SK-N-SH (cell line): Measurements from ENCODE around the gene NEMF. TPM values are rescaled to one million over a fixed set of nuclear protein-coding genes. Genes with fewer than 3 reads are reported as not detected.
A peak's percentile ranks its signal among the peaks of the same experiment; 100 is the strongest.

ENCODE experiments used
- CTCF ChIA-PET: fragments of 300-600, 350-600 bp; formaldehyde crosslinking; extraction: SDS; loops from one replicate; lab custom pipeline; 2021; lab: Yijun Ruan, JAX
- POLR2A ChIA-PET: fragments of 350-600 bp; sonication (Branson Sonifier 250); formaldehyde crosslinking; extraction: SDS; loops from one replicate; lab custom pipeline; 2020; ENCODE audit warnings: antibody characterized with exemption, inconsistent platforms; lab: Yijun Ruan, JAX
- DNase-seq: peaks from one replicate; pipeline ENCODE4 v3.0.0; 2012
- H2AFZ ChIP-seq: fragments of 200-600 bp; sonication (generic); 2 replicates; pipeline ENCODE4 v1.8.1; 2016; ENCODE audit warnings: antibody characterized with exemption, mild to moderate bottlenecking, low read depth
- H3F3A ChIP-seq: fragments of 200-600 bp; sonication (generic); replicated peaks from 2 replicates; pipeline ENCODE3; 2016; ENCODE audit warnings: antibody characterized with exemption, mild to moderate bottlenecking; ENCODE audit not compliant: insufficient read depth
- H3K27ac ChIP-seq, 2 experiments: fragments of 200-500 bp in 1 of 2; fragments of 200-600 bp in 1 of 2; sonication (Bioruptor generic) in 1 of 2; sonication (generic), shearing (Covaris generic) in 1 of 2; 2 replicates each; pipeline versions ENCODE4 v1.5.1 to v1.6.1; 2014 to 2016; ENCODE audit warnings: low read depth in 2 of 2, inconsistent platforms in 1 of 2, low read length in 1 of 2, mild to moderate bottlenecking in 1 of 2, mixed read lengths in 1 of 2
- H3K27me3 ChIP-seq: fragments of 200-600 bp; sonication (generic), shearing (Covaris generic); 2 replicates; pipeline ENCODE4 v1.6.1; 2016; ENCODE audit warnings: mixed run types; ENCODE audit not compliant: insufficient read depth
- H3K36me3 ChIP-seq, 2 experiments: fragments of 200-500 bp in 1 of 2; fragments of 200-600 bp in 1 of 2; sonication (Bioruptor generic) in 1 of 2; sonication (generic) in 1 of 2; replicated peaks in 1 of 2; 2 replicates each; pipeline versions ENCODE3 to v1.5.1; 2014 to 2016; ENCODE audit warnings: low read length in 1 of 2, mild to moderate bottlenecking in 1 of 2; ENCODE audit not compliant: insufficient read depth in 2 of 2, control insufficient read depth in 1 of 2
- H3K4me1 ChIP-seq, 2 experiments: fragments of 200-500 bp in 1 of 2; fragments of 200-600 bp in 1 of 2; sonication (Bioruptor generic) in 1 of 2; sonication (generic), shearing (Covaris generic) in 1 of 2; 2 replicates each; pipeline versions ENCODE4 v1.5.1 to v1.6.1; 2014 to 2016; ENCODE audit warnings: low read depth in 1 of 2, low read length in 1 of 2, mixed run types in 1 of 2; ENCODE audit not compliant: insufficient read depth in 2 of 2, control insufficient read depth in 1 of 2
- H3K4me2 ChIP-seq: fragments of 200-600 bp; sonication (generic), shearing (Covaris generic); 2 replicates; pipeline ENCODE4 v1.6.1; 2017; ENCODE audit warnings: mixed run types
- H3K4me3 ChIP-seq, 2 experiments: fragments of 200-500 bp in 1 of 2; fragments of 200-600 bp in 1 of 2; sonication (Bioruptor generic) in 1 of 2; sonication (generic), shearing (Covaris generic) in 1 of 2; 2 replicates each; pipeline versions ENCODE4 v1.5.1 to v1.8.1; 2014 to 2016; ENCODE audit warnings: low read depth in 2 of 2, inconsistent platforms in 1 of 2, low read length in 1 of 2, mild to moderate bottlenecking in 1 of 2, mixed read lengths in 1 of 2, moderate library complexity in 1 of 2
- H3K79me2 ChIP-seq: fragments of 200-600 bp; sonication (generic); 2 replicates; pipeline ENCODE4 v1.8.1; 2017; ENCODE audit warnings: mild to moderate bottlenecking; ENCODE audit not compliant: insufficient read depth
- H3K9ac ChIP-seq: fragments of 200-600 bp; sonication (generic); 2 replicates; pipeline ENCODE4 v1.6.1; 2017; ENCODE audit warnings: mixed run types
- H3K9me2 ChIP-seq: fragments of 200-600 bp; sonication (generic); 2 replicates; pipeline ENCODE4 v1.6.1; 2017; ENCODE audit warnings: mixed run types
- H3K9me3 ChIP-seq: fragments of 200-600 bp; sonication (generic); 2 replicates; pipeline ENCODE4 v1.6.1; 2017; ENCODE audit warnings: mixed run types, mild to moderate bottlenecking, moderate library complexity
- H4K20me1 ChIP-seq: fragments of 200-600 bp; sonication (generic); 2 replicates; pipeline ENCODE4 v1.6.1; 2017; ENCODE audit warnings: mild to moderate bottlenecking, mixed run types; ENCODE audit not compliant: insufficient read depth
- CHD2 ChIP-seq: fragments of 150-350 bp; IDR thresholded peaks from 2 replicates; pipeline ENCODE4 v1.6.1; 2018; ENCODE audit warnings: low read length; ENCODE audit not compliant: partially characterized antibody
- EP300 ChIP-seq, 2 experiments: IDR thresholded peaks; 2 replicates each; pipeline versions ENCODE4 v1.4.0 to v1.6.1; 2012; ENCODE audit warnings: borderline replicate concordance in 1 of 2, low read depth in 1 of 2, low read length in 1 of 2
- EZH2phosphoT487 ChIP-seq: fragments of 200-600 bp; sonication (generic); IDR thresholded peaks from 2 replicates; pipeline ENCODE4 v1.6.1; 2017; ENCODE audit warnings: low read depth, mixed run types, mild to moderate bottlenecking, antibody characterized with exemption, moderate library complexity, borderline replicate concordance
- FOSL2 ChIP-seq: IDR thresholded peaks from 2 replicates; pipeline ENCODE4 v1.4.0; 2012; ENCODE audit warnings: low read depth, mild to moderate bottlenecking, moderate library complexity, borderline replicate concordance
- FOXM1 ChIP-seq: IDR thresholded peaks from 2 replicates; pipeline ENCODE4 v1.4.0; 2012; ENCODE audit warnings: low read depth, mild to moderate bottlenecking
- GATA2 ChIP-seq: sonication (generic); formaldehyde crosslinking; IDR thresholded peaks from 2 replicates; pipeline ENCODE4 v1.5.0; 2020; ENCODE audit warnings: mild to moderate bottlenecking, missing genetic modification reagents
- JUND ChIP-seq: IDR thresholded peaks from 2 replicates; pipeline ENCODE4 v1.4.0; 2012
- MEF2A ChIP-seq: IDR thresholded peaks from 2 replicates; pipeline ENCODE4 v1.4.0; 2012; ENCODE audit warnings: low read depth, borderline replicate concordance
- NRF1 ChIP-seq: IDR thresholded peaks from 2 replicates; pipeline ENCODE4 v1.6.1; 2012; ENCODE audit warnings: low read depth, mild to moderate bottlenecking, low read length
- RAD21 ChIP-seq: IDR thresholded peaks from 2 replicates; pipeline ENCODE4 v1.6.1; 2012; ENCODE audit warnings: mild to moderate bottlenecking, low read length
- RFX5 ChIP-seq: IDR thresholded peaks from 2 replicates; pipeline ENCODE4 v1.6.1; 2012; ENCODE audit warnings: mild to moderate bottlenecking, improper control_type of control experiment, low read length
- SIN3A ChIP-seq: IDR thresholded peaks from 2 replicates; pipeline ENCODE4 v1.6.1; 2012; ENCODE audit warnings: low read depth, mild to moderate bottlenecking, low read length, moderate library complexity, borderline replicate concordance
- SMC3 ChIP-seq: IDR thresholded peaks from 2 replicates; pipeline ENCODE4 v1.6.1; 2012; ENCODE audit warnings: low read depth, low read length, improper control_type of control experiment
- TAF1 ChIP-seq: IDR thresholded peaks from 2 replicates; pipeline ENCODE4 v1.6.1; 2012; ENCODE audit warnings: low read depth, mild to moderate bottlenecking, low read length, moderate library complexity, borderline replicate concordance
- TCF12 ChIP-seq: IDR thresholded peaks from 2 replicates; pipeline ENCODE4 v1.4.0; 2012
- WGBS: methylation state at CpG from one replicate; pipeline ENCODE4 v1.1.6; 2017; ENCODE audit warnings: low lambda C conversion rate; 5-methylcytosine and 5-hydroxymethylcytosine counted together
- polyA plus RNA-seq, 3 experiments: library from polyadenylated mRNA; depleted of rRNA; stranded (reverse); fragments of >200 nt; gene quantifications; 2 replicates each; pipeline ENCODE4 v1.2.3, GENCODE V29; 2012
- TF ChIP-seq, protein P1 (sequence below): fragments of 150-350 bp; IDR thresholded peaks from 2 replicates; pipeline ENCODE4 v1.6.1; 2017; ENCODE audit warnings: antibody characterized with exemption, low read length, low read depth, borderline replicate concordance
- TF ChIP-seq, protein P2 (sequence below): IDR thresholded peaks from 2 replicates; pipeline ENCODE4 v1.4.0; 2012; ENCODE audit warnings: low read depth, borderline replicate concordance
- TF ChIP-seq, protein P3 (sequence below): IDR thresholded peaks from 2 replicates; pipeline ENCODE4; 2012
- TF ChIP-seq, protein P4 (sequence below): IDR thresholded peaks from 2 replicates; pipeline ENCODE4 v1.6.1; 2012; ENCODE audit warnings: mild to moderate bottlenecking, low read depth, low read length, moderate library complexity
- TF ChIP-seq, protein P5 (sequence below): fragments of 150-350 bp; IDR thresholded peaks from 2 replicates; pipeline ENCODE4 v1.6.1; 2016; ENCODE audit warnings: mild to moderate bottlenecking, low read depth, low read length

Gene NEMF
- polyA plus RNA-seq, 1 of the 3 experiments (the other 2 are of a cell fraction): 14.0 TPM

DNA sequence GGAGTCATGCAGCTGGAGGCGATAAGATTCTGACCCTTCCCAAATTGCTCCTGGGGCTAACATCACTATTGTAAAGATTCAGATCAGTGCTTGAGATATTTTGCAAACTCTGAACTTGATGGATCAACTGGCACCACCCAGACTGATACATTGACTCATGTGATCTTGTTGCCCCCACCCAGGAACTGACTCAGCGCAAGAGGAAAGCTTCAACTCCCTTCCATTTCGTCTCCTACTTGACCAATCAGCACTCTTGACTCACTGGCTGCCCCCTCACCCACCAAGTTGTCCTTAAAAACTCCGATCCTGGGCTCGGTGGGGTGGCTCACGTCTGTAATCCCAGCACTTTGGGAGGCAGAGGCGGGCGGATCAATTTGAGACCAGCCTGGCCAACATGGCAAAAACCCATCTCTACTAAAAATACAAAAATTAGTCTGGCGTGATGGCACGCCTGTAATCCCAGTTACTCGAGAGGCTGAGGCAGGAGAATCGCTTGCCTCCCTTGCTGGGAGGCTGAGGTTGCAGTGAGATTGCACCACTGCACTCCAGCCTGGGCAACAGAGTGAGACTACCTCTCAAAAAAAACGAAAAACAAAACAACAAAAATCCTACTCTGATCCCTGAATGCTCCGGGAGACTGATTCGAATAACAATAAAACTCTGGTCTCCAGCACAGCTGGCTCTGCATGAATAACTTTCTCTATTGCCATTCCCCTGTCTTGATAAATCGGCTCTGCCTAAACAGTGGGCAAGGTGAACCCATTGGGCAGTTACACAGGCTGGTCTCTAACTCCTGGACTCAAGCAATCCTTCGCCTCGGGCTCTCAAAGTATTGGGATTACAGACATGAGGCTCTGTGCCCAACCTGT lies 30.5 kb upstream of the NEMF start:
- TF ChIP-seq, protein P1, sequence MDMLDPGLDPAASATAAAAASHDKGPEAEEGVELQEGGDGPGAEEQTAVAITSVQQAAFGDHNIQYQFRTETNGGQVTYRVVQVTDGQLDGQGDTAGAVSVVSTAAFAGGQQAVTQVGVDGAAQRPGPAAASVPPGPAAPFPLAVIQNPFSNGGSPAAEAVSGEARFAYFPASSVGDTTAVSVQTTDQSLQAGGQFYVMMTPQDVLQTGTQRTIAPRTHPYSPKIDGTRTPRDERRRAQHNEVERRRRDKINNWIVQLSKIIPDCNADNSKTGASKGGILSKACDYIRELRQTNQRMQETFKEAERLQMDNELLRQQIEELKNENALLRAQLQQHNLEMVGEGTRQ: no peak
- TF ChIP-seq, protein P2, sequence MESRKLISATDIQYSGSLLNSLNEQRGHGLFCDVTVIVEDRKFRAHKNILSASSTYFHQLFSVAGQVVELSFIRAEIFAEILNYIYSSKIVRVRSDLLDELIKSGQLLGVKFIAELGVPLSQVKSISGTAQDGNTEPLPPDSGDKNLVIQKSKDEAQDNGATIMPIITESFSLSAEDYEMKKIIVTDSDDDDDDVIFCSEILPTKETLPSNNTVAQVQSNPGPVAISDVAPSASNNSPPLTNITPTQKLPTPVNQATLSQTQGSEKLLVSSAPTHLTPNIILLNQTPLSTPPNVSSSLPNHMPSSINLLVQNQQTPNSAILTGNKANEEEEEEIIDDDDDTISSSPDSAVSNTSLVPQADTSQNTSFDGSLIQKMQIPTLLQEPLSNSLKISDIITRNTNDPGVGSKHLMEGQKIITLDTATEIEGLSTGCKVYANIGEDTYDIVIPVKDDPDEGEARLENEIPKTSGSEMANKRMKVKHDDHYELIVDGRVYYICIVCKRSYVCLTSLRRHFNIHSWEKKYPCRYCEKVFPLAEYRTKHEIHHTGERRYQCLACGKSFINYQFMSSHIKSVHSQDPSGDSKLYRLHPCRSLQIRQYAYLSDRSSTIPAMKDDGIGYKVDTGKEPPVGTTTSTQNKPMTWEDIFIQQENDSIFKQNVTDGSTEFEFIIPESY: no peak
- TF ChIP-seq RAD21: no peak
- TF ChIP-seq, protein P3, sequence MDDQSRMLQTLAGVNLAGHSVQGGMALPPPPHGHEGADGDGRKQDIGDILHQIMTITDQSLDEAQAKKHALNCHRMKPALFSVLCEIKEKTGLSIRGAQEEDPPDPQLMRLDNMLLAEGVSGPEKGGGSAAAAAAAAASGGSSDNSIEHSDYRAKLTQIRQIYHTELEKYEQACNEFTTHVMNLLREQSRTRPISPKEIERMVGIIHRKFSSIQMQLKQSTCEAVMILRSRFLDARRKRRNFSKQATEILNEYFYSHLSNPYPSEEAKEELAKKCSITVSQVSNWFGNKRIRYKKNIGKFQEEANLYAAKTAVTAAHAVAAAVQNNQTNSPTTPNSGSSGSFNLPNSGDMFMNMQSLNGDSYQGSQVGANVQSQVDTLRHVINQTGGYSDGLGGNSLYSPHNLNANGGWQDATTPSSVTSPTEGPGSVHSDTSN: no peak
- no peak for TF ChIP-seq FOXM1
- TF ChIP-seq NRF1: no peak
- TF ChIP-seq, protein P4, sequence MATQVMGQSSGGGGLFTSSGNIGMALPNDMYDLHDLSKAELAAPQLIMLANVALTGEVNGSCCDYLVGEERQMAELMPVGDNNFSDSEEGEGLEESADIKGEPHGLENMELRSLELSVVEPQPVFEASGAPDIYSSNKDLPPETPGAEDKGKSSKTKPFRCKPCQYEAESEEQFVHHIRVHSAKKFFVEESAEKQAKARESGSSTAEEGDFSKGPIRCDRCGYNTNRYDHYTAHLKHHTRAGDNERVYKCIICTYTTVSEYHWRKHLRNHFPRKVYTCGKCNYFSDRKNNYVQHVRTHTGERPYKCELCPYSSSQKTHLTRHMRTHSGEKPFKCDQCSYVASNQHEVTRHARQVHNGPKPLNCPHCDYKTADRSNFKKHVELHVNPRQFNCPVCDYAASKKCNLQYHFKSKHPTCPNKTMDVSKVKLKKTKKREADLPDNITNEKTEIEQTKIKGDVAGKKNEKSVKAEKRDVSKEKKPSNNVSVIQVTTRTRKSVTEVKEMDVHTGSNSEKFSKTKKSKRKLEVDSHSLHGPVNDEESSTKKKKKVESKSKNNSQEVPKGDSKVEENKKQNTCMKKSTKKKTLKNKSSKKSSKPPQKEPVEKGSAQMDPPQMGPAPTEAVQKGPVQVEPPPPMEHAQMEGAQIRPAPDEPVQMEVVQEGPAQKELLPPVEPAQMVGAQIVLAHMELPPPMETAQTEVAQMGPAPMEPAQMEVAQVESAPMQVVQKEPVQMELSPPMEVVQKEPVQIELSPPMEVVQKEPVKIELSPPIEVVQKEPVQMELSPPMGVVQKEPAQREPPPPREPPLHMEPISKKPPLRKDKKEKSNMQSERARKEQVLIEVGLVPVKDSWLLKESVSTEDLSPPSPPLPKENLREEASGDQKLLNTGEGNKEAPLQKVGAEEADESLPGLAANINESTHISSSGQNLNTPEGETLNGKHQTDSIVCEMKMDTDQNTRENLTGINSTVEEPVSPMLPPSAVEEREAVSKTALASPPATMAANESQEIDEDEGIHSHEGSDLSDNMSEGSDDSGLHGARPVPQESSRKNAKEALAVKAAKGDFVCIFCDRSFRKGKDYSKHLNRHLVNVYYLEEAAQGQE: no peak
- TF ChIP-seq JUND: no peak
- no peak for TF ChIP-seq EP300 (IDR thresholded peaks at IDR 0.05; ENCODE audit: borderline replicate concordance in 1 of 2, low read depth in 1 of 2, low read length in 1 of 2)
- no peak for TF ChIP-seq SIN3A
- no peak for TF ChIP-seq GATA2
- TF ChIP-seq MEF2A: no peak
- no peak for TF ChIP-seq SMC3
- TF ChIP-seq TAF1: no peak
- TF ChIP-seq, protein P5, sequence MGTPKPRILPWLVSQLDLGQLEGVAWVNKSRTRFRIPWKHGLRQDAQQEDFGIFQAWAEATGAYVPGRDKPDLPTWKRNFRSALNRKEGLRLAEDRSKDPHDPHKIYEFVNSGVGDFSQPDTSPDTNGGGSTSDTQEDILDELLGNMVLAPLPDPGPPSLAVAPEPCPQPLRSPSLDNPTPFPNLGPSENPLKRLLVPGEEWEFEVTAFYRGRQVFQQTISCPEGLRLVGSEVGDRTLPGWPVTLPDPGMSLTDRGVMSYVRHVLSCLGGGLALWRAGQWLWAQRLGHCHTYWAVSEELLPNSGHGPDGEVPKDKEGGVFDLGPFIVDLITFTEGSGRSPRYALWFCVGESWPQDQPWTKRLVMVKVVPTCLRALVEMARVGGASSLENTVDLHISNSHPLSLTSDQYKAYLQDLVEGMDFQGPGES: no peak
- TF ChIP-seq EZH2phosphoT487: no peak
- TF ChIP-seq CHD2: no peak
- no peak for TF ChIP-seq FOSL2
- TF ChIP-seq RFX5: no peak
- no peak for TF ChIP-seq TCF12
- 93% methylated on average over 18 of the region's 18 CpGs for WGBS
- no peaks in the 10 kb centered on the region for H3K4me1 ChIP-seq
- CTCF ChIA-PET: interaction anchor here (5.0 kb wide), 1 partner anchor 220 kb away, joined by 49 read pairs; no protein-coding TSS in a partner anchor
- POLR2A ChIA-PET: no interaction called here
- H4K20me1 ChIP-seq: no peaks in the 10 kb centered on the region
- no peak overlapping the region for H3K9ac ChIP-seq
- H3K36me3 ChIP-seq: no peaks in the 10 kb centered on the region
- no peak overlapping the region for H3K4me3 ChIP-seq
- H2AFZ ChIP-seq: peak overlapping the region; percentile 41; the same call in 1 of the 2 replicates
- no peaks in the 10 kb centered on the region for H3K27me3 ChIP-seq
- DNase-seq: no peak
- no peak overlapping the region for H3K27ac ChIP-seq
- H3K4me2 ChIP-seq: no peak overlapping the region
- no peaks in the 10 kb centered on the region for H3K79me2 ChIP-seq
- H3K9me2 ChIP-seq: no peaks in the 10 kb centered on the region
- no peaks in the 10 kb centered on the region for H3K9me3 ChIP-seq
- H3F3A ChIP-seq: peaks cover 11% of the 10 kb centered on the region
